SK-MEL-5 (cell line): ENCODE data around the gene ATP9B. TPM values are rescaled to one million over a fixed set of nuclear protein-coding genes. Genes with fewer than 3 reads are reported as not detected.

ENCODE experiments used
- DNase-seq: peaks from one replicate; pipeline ENCODE4 v3.0.0-alpha.2; 2016; ENCODE audit warnings: low read depth, low spot score
- in situ Hi-C: cut with HindIII; loops from 2 replicates; pipeline ENCODE4 v1.10.0; 2016; ENCODE audit warnings: low sequenced_read_pairs, high pct_unique_total_duplicates, low pct_unique_long_range_greater_than_20kb
- polyA plus RNA-seq, 2 experiments: library from polyadenylated mRNA; depleted of rRNA; stranded (reverse); fragments of >200 nt; gene quantifications; 2 replicates each; pipeline ENCODE4 v1.2.3, GENCODE V29; 2015
- total RNA-seq: library from RNA; depleted of rRNA; stranded (reverse); fragments of >200 nt; shearing (Covaris generic); gene quantifications from 2 replicates; pipeline ENCODE4 v1.2.3, GENCODE V29; 2014; rRNA removed

ATP9B gene
- total RNA-seq: 6.7 and 6.8 TPM in 2 replicates
- polyA plus RNA-seq (2015; cell fraction: cytosol; rRNA removed): 6.3 and 9.8 TPM in 2 replicates
- 14.5 and 21.3 TPM in 2 replicates for polyA plus RNA-seq (2015; cell fraction: nucleus; rRNA removed)

GRCh38 chr18:79068937-79069716 is at the start of gene ATP9B:
Gene ATP9B (plus strand): TSS chr18:79069394. CDS start chr18:79069411, 17 bp downstream.
- DNase-seq: peak; percentile 94
- in situ Hi-C loops: no loop called here

- in situ Hi-C loops: no loop called here
- DNase-seq: no peak
These were observed 49.3 kb upstream of the ATP9B start for GRCh38 chr18:79019881-79020280.

GRCh38 chr18:79022603-79023002 is 46.6 kb upstream of the ATP9B start:
- in situ Hi-C loops: no loop called here

GRCh38 chr18:79026491-79026890 is 42.7 kb upstream of the ATP9B start:
- in situ Hi-C loops: no loop called here

More at GRCh38 chr18:79022603-79023002, 46.6 kb upstream of the ATP9B start:
- no peak for DNase-seq

GRCh38 chr18:79030680-79031079 is 38.5 kb upstream of the ATP9B start:
- in situ Hi-C loops: no loop called here
- DNase-seq: no peak

More at GRCh38 chr18:79026491-79026890, 42.7 kb upstream of the ATP9B start:
- no peak for DNase-seq

GRCh38 chr18:79042276-79042675 is 26.9 kb upstream of the ATP9B start:
- no peak for DNase-seq
- in situ Hi-C loops: no loop called here

- in situ Hi-C loops: no loop called here
- no peak for DNase-seq
These were observed 25.9 kb upstream of the ATP9B start for GRCh38 chr18:79043288-79043687.

GRCh38 chr18:79046522-79046921 is 22.7 kb upstream of the ATP9B start:
- in situ Hi-C loops: no loop called here
- no peak for DNase-seq

GRCh38 chr18:79047556-79048244 is 21.5 kb upstream of the ATP9B start:
- in situ Hi-C loops: no loop called here
- no peak for DNase-seq

GRCh38 chr18:79048245-79048632 is 21.0 kb upstream of the ATP9B start:
- in situ Hi-C loops: no loop called here
- DNase-seq: no peak

GRCh38 chr18:79049506-79049905 is 19.7 kb upstream of the ATP9B start:
- in situ Hi-C loops: no loop called here
- no peak for DNase-seq

GRCh38 chr18:79050005-79050404 is 19.2 kb upstream of the ATP9B start:
- DNase-seq: no peak
- in situ Hi-C loops: no loop called here

- no peak for DNase-seq
- in situ Hi-C loops: no loop called here
These were observed 12.3 kb upstream of the ATP9B start for GRCh38 chr18:79056827-79057367.

- in situ Hi-C loops: no loop called here
These were observed 11.2 kb upstream of the ATP9B start for GRCh38 chr18:79058007-79058406.

GRCh38 chr18:79062806-79063205 is 6.4 kb upstream of the ATP9B start:
- in situ Hi-C loops: no loop called here
- DNase-seq: no peak

More at GRCh38 chr18:79058007-79058406, 11.2 kb upstream of the ATP9B start:
- no peak for DNase-seq

- DNase-seq: no peak
- in situ Hi-C loops: no loop called here
These were observed 5.0 kb upstream of the ATP9B start for GRCh38 chr18:79064228-79064627.

- in situ Hi-C loops: no loop called here
These were observed 3.4 kb upstream of the ATP9B start for GRCh38 chr18:79065802-79066201.

GRCh38 chr18:79067611-79068010 is 1.6 kb upstream of the ATP9B start:
- in situ Hi-C loops: no loop called here

More at GRCh38 chr18:79065802-79066201, 3.4 kb upstream of the ATP9B start:
- DNase-seq: no peak

More at GRCh38 chr18:79067611-79068010, 1.6 kb upstream of the ATP9B start:
- no peak for DNase-seq
